ENCODE data around the gene ZHX3.
A peak's percentile ranks its signal among the peaks of the same experiment; 100 is the strongest.

The ZHX3 gene

GRCh38 chr20:41234041-41234440 lies 83.5 kb downstream of the ZHX3 start:
- no peak overlapping the region for H3K4me3 Mint-ChIP-seq
- peaks cover 0 to 2% of the 10 kb centered on the region in 2 donors for H3K9me3 Mint-ChIP-seq
- H3K27ac Mint-ChIP-seq = peak overlapping the region; percentile 60
- H3K36me3 Mint-ChIP-seq = peaks cover 7 to 14% of the 10 kb centered on the region in 2 donors
- ATAC-seq (replicated peaks) = no peak
- no peaks in the 10 kb centered on the region for H3K27me3 Mint-ChIP-seq
- DNase-seq = no peak
- H3K4me1 Mint-ChIP-seq = peaks cover 24 to 36% of the 10 kb centered on the region in 2 donors

- ATAC-seq (replicated peaks) (peak in 1 of 2 donors; percentile 30), DNase-seq (no peak)
- H3K4me1 Mint-ChIP-seq = peaks cover 26 to 36% of the 10 kb centered on the region in 2 donors
- peak overlapping the region in 1 of 2 donors; percentile 66 for H3K4me3 Mint-ChIP-seq
- peaks cover 0 to 2% of the 10 kb centered on the region in 2 donors for H3K9me3 Mint-ChIP-seq
- peaks cover 8 to 13% of the 10 kb centered on the region in 2 donors for H3K36me3 Mint-ChIP-seq
- peak overlapping the region; percentile 14 for H3K27ac Mint-ChIP-seq
- H3K27me3 Mint-ChIP-seq = no peaks in the 10 kb centered on the region
Measured at GRCh38 chr20:41232973-41233926, 84.3 kb downstream of the ZHX3 start.

- no peaks in the 10 kb centered on the region for H3K9me3 Mint-ChIP-seq
- DNase-seq (no peak), ATAC-seq (replicated peaks) (no peak)
- H3K27me3 Mint-ChIP-seq = no peaks in the 10 kb centered on the region
- H3K4me3 Mint-ChIP-seq = no peak overlapping the region
- no peak overlapping the region for H3K27ac Mint-ChIP-seq
- peaks cover 5 to 21% of the 10 kb centered on the region in 2 donors for H3K36me3 Mint-ChIP-seq
- H3K4me1 Mint-ChIP-seq = peaks cover 26 to 36% of the 10 kb centered on the region in 2 donors
Measured at GRCh38 chr20:41231136-41231535, 86.4 kb downstream of the ZHX3 start.

GRCh38 chr20:41230136-41230535 lies 87.4 kb downstream of the ZHX3 start:
- H3K27ac Mint-ChIP-seq = no peak overlapping the region
- no peak overlapping the region for H3K4me3 Mint-ChIP-seq
- no peaks in the 10 kb centered on the region for H3K27me3 Mint-ChIP-seq
- H3K36me3 Mint-ChIP-seq = peaks cover 8 to 24% of the 10 kb centered on the region in 2 donors
- DNase-seq (no peak), ATAC-seq (replicated peaks) (no peak)
- H3K4me1 Mint-ChIP-seq = peaks cover 24 to 34% of the 10 kb centered on the region in 2 donors
- no peaks in the 10 kb centered on the region for H3K9me3 Mint-ChIP-seq

- DNase-seq (no peak), ATAC-seq (replicated peaks) (no peak)
- H3K4me3 Mint-ChIP-seq = no peak overlapping the region
- H3K4me1 Mint-ChIP-seq = peaks cover 24 to 32% of the 10 kb centered on the region in 2 donors
- H3K27ac Mint-ChIP-seq = no peak overlapping the region
- no peaks in the 10 kb centered on the region for H3K9me3 Mint-ChIP-seq
- no peaks in the 10 kb centered on the region for H3K27me3 Mint-ChIP-seq
- peaks cover 8 to 24% of the 10 kb centered on the region in 2 donors for H3K36me3 Mint-ChIP-seq
Measured at GRCh38 chr20:41229259-41229658, 88.3 kb downstream of the ZHX3 start.

- H3K36me3 Mint-ChIP-seq = peaks cover 8 to 24% of the 10 kb centered on the region in 2 donors
- H3K4me1 Mint-ChIP-seq = peaks cover 24 to 32% of the 10 kb centered on the region in 2 donors
- no peak overlapping the region for H3K27ac Mint-ChIP-seq
- H3K4me3 Mint-ChIP-seq = no peak overlapping the region
- DNase-seq = no peak
- H3K27me3 Mint-ChIP-seq = no peaks in the 10 kb centered on the region
- no peak for ATAC-seq (replicated peaks)
- H3K9me3 Mint-ChIP-seq = no peaks in the 10 kb centered on the region
Measured at GRCh38 chr20:41228858-41229257, 88.7 kb downstream of the ZHX3 start.

GRCh38 chr20:41226426-41226825 lies 91.1 kb downstream of the ZHX3 start:
- Mint-ChIP-seq H3K4me1 (peaks cover 7 to 11% of the 10 kb centered on the region in 2 donors), H3K9me3 (no peaks in the 10 kb centered on the region), H3K36me3 (peaks cover 16 to 28% of the 10 kb centered on the region in 2 donors), H3K27me3 (no peaks in the 10 kb centered on the region), H3K4me3 (no peak overlapping the region), H3K27ac (no peak overlapping the region)
- no peak for DNase-seq
- no peak for ATAC-seq (replicated peaks)

- Mint-ChIP-seq H3K36me3 (peaks cover 12 to 25% of the 10 kb centered on the region in 2 donors), H3K27ac (no peak overlapping the region), H3K27me3 (no peaks in the 10 kb centered on the region), H3K4me3 (no peak overlapping the region), H3K9me3 (no peaks in the 10 kb centered on the region), H3K4me1 (peaks cover 7 to 11% of the 10 kb centered on the region in 2 donors)
- no peak for ATAC-seq (replicated peaks)
- DNase-seq = no peak
Measured at GRCh38 chr20:41225091-41225490, 92.4 kb downstream of the ZHX3 start.

- Mint-ChIP-seq H3K4me1 (peaks cover 7 to 11% of the 10 kb centered on the region in 2 donors), H3K9me3 (no peaks in the 10 kb centered on the region)
Measured at GRCh38 chr20:41224281-41224680, 93.2 kb downstream of the ZHX3 start.

GRCh38 chr20:41223112-41223511 lies 94.4 kb downstream of the ZHX3 start:
- peaks cover 16 to 30% of the 10 kb centered on the region in 2 donors for H3K36me3 Mint-ChIP-seq
- H3K9me3 Mint-ChIP-seq = peaks cover 0 to 2% of the 10 kb centered on the region in 2 donors
- no peak overlapping the region for H3K27ac Mint-ChIP-seq
- no peak for DNase-seq
- peaks cover 5 to 11% of the 10 kb centered on the region in 2 donors for H3K4me1 Mint-ChIP-seq
- H3K27me3 Mint-ChIP-seq = no peaks in the 10 kb centered on the region
- no peak for ATAC-seq (replicated peaks)
- H3K4me3 Mint-ChIP-seq = no peak overlapping the region

More at GRCh38 chr20:41224281-41224680, 93.2 kb downstream of the ZHX3 start:
- Mint-ChIP-seq H3K4me3 (no peak overlapping the region), H3K27me3 (no peaks in the 10 kb centered on the region), H3K27ac (no peak overlapping the region), H3K36me3 (peaks cover 12 to 28% of the 10 kb centered on the region in 2 donors)
- DNase-seq (no peak), ATAC-seq (replicated peaks) (no peak)

GRCh38 chr20:41222703-41223102 lies 94.8 kb downstream of the ZHX3 start:
- ATAC-seq (replicated peaks) = no peak
- peaks cover 0 to 2% of the 10 kb centered on the region in 2 donors for H3K9me3 Mint-ChIP-seq
- no peak overlapping the region for H3K4me3 Mint-ChIP-seq
- no peak overlapping the region for H3K27ac Mint-ChIP-seq
- peaks cover 5 to 11% of the 10 kb centered on the region in 2 donors for H3K4me1 Mint-ChIP-seq
- no peaks in the 10 kb centered on the region for H3K27me3 Mint-ChIP-seq
- peaks cover 18 to 26% of the 10 kb centered on the region in 2 donors for H3K36me3 Mint-ChIP-seq
- no peak for DNase-seq

GRCh38 chr20:41222296-41222695 lies 95.2 kb downstream of the ZHX3 start:
- Mint-ChIP-seq H3K4me3 (no peak overlapping the region), H3K27me3 (no peaks in the 10 kb centered on the region), H3K27ac (no peak overlapping the region), H3K4me1 (peaks cover 5 to 11% of the 10 kb centered on the region in 2 donors), H3K9me3 (peaks cover 0 to 2% of the 10 kb centered on the region in 2 donors), H3K36me3 (peaks cover 19 to 28% of the 10 kb centered on the region in 2 donors)
- DNase-seq = no peak
- no peak for ATAC-seq (replicated peaks)

- Mint-ChIP-seq H3K4me3 (no peak overlapping the region), H3K27ac (no peak overlapping the region), H3K4me1 (peaks cover 5 to 11% of the 10 kb centered on the region in 2 donors), H3K36me3 (peaks cover 19 to 28% of the 10 kb centered on the region in 2 donors), H3K9me3 (peaks cover 0 to 2% of the 10 kb centered on the region in 2 donors), H3K27me3 (no peaks in the 10 kb centered on the region)
- ATAC-seq (replicated peaks) = no peak
- DNase-seq = no peak
Measured at GRCh38 chr20:41221614-41222218, 95.8 kb downstream of the ZHX3 start.

GRCh38 chr20:41219824-41220223 lies 97.7 kb downstream of the ZHX3 start:
- Mint-ChIP-seq H3K4me3 (no peak overlapping the region), H3K4me1 (peaks cover 5 to 10% of the 10 kb centered on the region in 2 donors), H3K36me3 (peaks cover 16 to 21% of the 10 kb centered on the region in 2 donors), H3K27me3 (no peaks in the 10 kb centered on the region), H3K27ac (no peak overlapping the region), H3K9me3 (peaks cover 0 to 2% of the 10 kb centered on the region in 2 donors)
- no peak for ATAC-seq (replicated peaks)
- no peak for DNase-seq
